ENCODE data around the gene PDXDC1. TPM values are rescaled to one million over a fixed set of nuclear protein-coding genes. Genes with fewer than 3 reads are reported as not detected.

The PDXDC1 gene
- total RNA-seq, 3 donors from 2014 or later: 161 to 258 (median 233) TPM

GRCh38 chr16:14955546-14956231 lies 19.1 kb upstream of the PDXDC1 start:
- TF ChIP-seq CTCF (IDR thresholded peaks at IDR 0.05): no peak
- Histone ChIP-seq H3K4me1 (ENCODE audit: low read depth) (peaks cover 10% of the 10 kb centered on the region), H3K36me3 (ENCODE audit: low read depth) (no peaks in the 10 kb centered on the region), H3K4me3 (no peak overlapping the region), H3K9me3 (no peaks in the 10 kb centered on the region)
- intact Hi-C loops (cut with DNase I, micrococcal nuclease): no loop called here
- DNase-seq (peak in 1 of 3 donors; percentile 43), ATAC-seq (no peak)

- peak in 2 of 3 donors; percentile 36 to 55 for DNase-seq
- ATAC-seq: no peak
- no peaks in the 10 kb centered on the region for H3K36me3 ChIP-seq (ENCODE audit: low read depth)
- intact Hi-C loops (cut with DNase I, micrococcal nuclease): no loop called here
- H3K9me3 ChIP-seq: no peaks in the 10 kb centered on the region
- no peak for TF ChIP-seq CTCF (IDR thresholded peaks at IDR 0.05)
- H3K4me3 ChIP-seq: no peak overlapping the region
- peaks cover 10% of the 10 kb centered on the region for H3K4me1 ChIP-seq (ENCODE audit: low read depth)
These were observed 17.1 kb upstream of the PDXDC1 start for GRCh38 chr16:14957576-14958322.

- DNase-seq (no peak), ATAC-seq (no peak)
- intact Hi-C loops (cut with DNase I, micrococcal nuclease): no loop called here
- no peaks in the 10 kb centered on the region for H3K9me3 ChIP-seq
- no peaks in the 10 kb centered on the region for H3K36me3 ChIP-seq (ENCODE audit: low read depth)
- H3K4me3 ChIP-seq: no peak overlapping the region
- TF ChIP-seq CTCF (IDR thresholded peaks at IDR 0.05): no peak
- H3K4me1 ChIP-seq (ENCODE audit: low read depth): peaks cover 10% of the 10 kb centered on the region
These were observed 16.6 kb upstream of the PDXDC1 start for GRCh38 chr16:14958323-14958600.

- ATAC-seq: no peak
These were observed 15.9 kb upstream of the PDXDC1 start for GRCh38 chr16:14958970-14959369.

GRCh38 chr16:14961405-14962186 lies 13.2 kb upstream of the PDXDC1 start:
- Histone ChIP-seq H3K9me3 (no peaks in the 10 kb centered on the region), H3K4me1 (ENCODE audit: low read depth) (peaks cover 8% of the 10 kb centered on the region), H3K4me3 (no peak overlapping the region), H3K36me3 (ENCODE audit: low read depth) (no peaks in the 10 kb centered on the region)
- intact Hi-C loops (cut with DNase I, micrococcal nuclease): no loop called here
- DNase-seq (no peak), ATAC-seq (no peak)
- TF ChIP-seq CTCF (IDR thresholded peaks at IDR 0.05): no peak

More at GRCh38 chr16:14958970-14959369, 15.9 kb upstream of the PDXDC1 start:
- H3K4me3 ChIP-seq: no peak overlapping the region
- intact Hi-C loops (cut with DNase I, micrococcal nuclease): no loop called here
- H3K9me3 ChIP-seq: no peaks in the 10 kb centered on the region
- DNase-seq: no peak
- no peaks in the 10 kb centered on the region for H3K36me3 ChIP-seq (ENCODE audit: low read depth)
- TF ChIP-seq CTCF (IDR thresholded peaks at IDR 0.05): no peak
- peaks cover 10% of the 10 kb centered on the region for H3K4me1 ChIP-seq (ENCODE audit: low read depth)
